ENCODE results near the gene KLK8.

Gene KLK8

DNA sequence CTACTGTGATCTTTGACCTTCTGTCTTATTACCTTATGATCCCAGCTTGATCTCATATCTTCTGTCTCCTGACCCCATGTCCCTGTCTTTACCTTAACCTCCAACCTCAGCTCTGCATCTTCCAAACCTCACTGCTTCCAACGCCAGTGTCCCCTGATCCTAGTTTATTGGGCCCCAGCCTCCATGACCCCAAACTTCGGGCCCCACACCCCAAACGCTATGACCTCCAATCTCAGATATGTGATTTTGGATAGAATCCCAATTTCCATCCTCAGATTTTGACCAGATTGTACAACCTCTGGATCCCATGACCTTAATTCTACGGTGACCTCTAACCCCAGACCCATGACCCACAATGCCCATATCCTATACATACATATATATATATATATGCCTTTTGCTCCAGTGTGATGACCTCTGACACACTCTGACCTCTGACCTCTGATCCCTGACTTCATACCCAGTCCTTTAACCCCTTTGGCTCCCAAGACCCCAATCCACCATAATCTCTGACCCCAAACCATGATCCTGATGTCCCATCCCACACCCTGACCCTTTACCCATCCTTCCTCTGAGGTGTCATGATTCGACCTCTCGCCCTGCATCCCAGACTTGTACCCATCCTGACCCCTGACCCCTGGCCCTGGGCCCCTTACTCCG lies 29.9 kb upstream of the KLK8 start:
- WGBS, 2 donors (ENCODE audit: extremely low coverage in 2 of 2, insufficient read length in 2 of 2, insufficient replicate concordance in 1 of 2): no CpG with 5 or more reads among the region's 7 CpGs

GRCh38 chr19:51030631-51031030 lies 29.2 kb upstream of the KLK8 start:
- no peak overlapping the region for H2BK12ac ChIP-seq (ENCODE audit: low read length)
- H2BK5ac ChIP-seq (ENCODE audit: low read length): no peak overlapping the region
- no peaks in the 10 kb centered on the region for H3K36me3 ChIP-seq (replicated peaks in 1 of 2; ENCODE audit: control insufficient read depth in 2 of 2, insufficient read depth in 2 of 2, low read length in 2 of 2)
- peak overlapping the region; percentile 70 for H3K18ac ChIP-seq (ENCODE audit: low read length)
- H4K8ac ChIP-seq (ENCODE audit: low read depth, low read length): peak overlapping the region; percentile 23
- H3K4ac ChIP-seq (ENCODE audit: low read length): no peak overlapping the region
- peaks cover 0 to 23% (median 0%) of the 10 kb centered on the region in 3 experiments for H3K27me3 ChIP-seq (ENCODE audit: control insufficient read depth in 3 of 3, insufficient read depth in 3 of 3, low read depth in 1 of 3, low read length in 3 of 3)
- no peak overlapping the region for H3K4me3 ChIP-seq (ENCODE audit: low read length in 2 of 2)
- no peak overlapping the region for H3K27ac ChIP-seq (replicated peaks; ENCODE audit: low read length)
- peak overlapping the region; percentile 60 for H3K9ac ChIP-seq (ENCODE audit: low read depth, low read length, poor library complexity)
- H3K4me1 ChIP-seq (ENCODE audit: control insufficient read depth in 2 of 2, insufficient read depth in 1 of 2, low read depth in 1 of 2, low read length in 2 of 2): peaks cover 0 to 9% of the 10 kb centered on the region in 2 donors
- H3K14ac ChIP-seq (ENCODE audit: low read length): peak overlapping the region; percentile 75
- H2AFZ ChIP-seq (ENCODE audit: low read length): no peak overlapping the region
- H3K23ac ChIP-seq (ENCODE audit: low read depth, low read length, poor library complexity): no peak overlapping the region
- no peak overlapping the region for H4K91ac ChIP-seq (ENCODE audit: low read depth, low read length, poor library complexity)
- H3K9me3 ChIP-seq (replicated peaks in 1 of 2; ENCODE audit: control insufficient read depth in 2 of 2, insufficient read depth in 1 of 2, low read depth in 1 of 2, low read length in 2 of 2): peaks cover 0 to 2% of the 10 kb centered on the region in 2 donors
- no peak for DNase-seq (ENCODE audit: low spot score)
- H3K79me1 ChIP-seq (ENCODE audit: low read depth, low read length): peaks cover 1% of the 10 kb centered on the region
- H2BK15ac ChIP-seq (ENCODE audit: low read length): no peak overlapping the region
- no peak overlapping the region for H2BK120ac ChIP-seq (ENCODE audit: low read depth, low read length)
- H3K4me2 ChIP-seq (ENCODE audit: insufficient read depth, low read length, poor library complexity, severe bottlenecking): no peak overlapping the region
- H2AK5ac ChIP-seq (ENCODE audit: low read depth, low read length): no peak overlapping the region
- WGBS, 2 donors (ENCODE audit: extremely low coverage in 2 of 2, insufficient read length in 2 of 2, insufficient replicate concordance in 1 of 2): no CpG with 5 or more reads among the region's 13 CpGs

More for the DNA sequence above, 29.9 kb upstream of the KLK8 start:
- peaks cover 0 to 16% (median 0%) of the 10 kb centered on the region in 3 experiments for H3K27me3 ChIP-seq (ENCODE audit: control insufficient read depth in 3 of 3, insufficient read depth in 3 of 3, low read depth in 1 of 3, low read length in 3 of 3)
- H3K4ac ChIP-seq (ENCODE audit: low read length): no peak overlapping the region
- H2AK5ac ChIP-seq (ENCODE audit: low read depth, low read length): no peak overlapping the region
- no peak overlapping the region for H2BK120ac ChIP-seq (ENCODE audit: low read depth, low read length)
- H3K14ac ChIP-seq (ENCODE audit: low read length): peak overlapping the region; percentile 86
- no peak overlapping the region for H3K9ac ChIP-seq (ENCODE audit: low read depth, low read length, poor library complexity)
- H3K36me3 ChIP-seq (replicated peaks in 1 of 2; ENCODE audit: control insufficient read depth in 2 of 2, insufficient read depth in 2 of 2, low read length in 2 of 2): no peaks in the 10 kb centered on the region
- peak overlapping the region; percentile 94 for H3K23ac ChIP-seq (ENCODE audit: low read depth, low read length, poor library complexity)
- peak overlapping the region; percentile 67 for H2BK12ac ChIP-seq (ENCODE audit: low read length)
- H4K8ac ChIP-seq (ENCODE audit: low read depth, low read length): no peak overlapping the region
- no peak overlapping the region for H3K4me3 ChIP-seq (ENCODE audit: low read length in 2 of 2)
- no peak for DNase-seq (ENCODE audit: low spot score)
- peaks cover 0 to 2% of the 10 kb centered on the region in 2 donors for H3K9me3 ChIP-seq (replicated peaks in 1 of 2; ENCODE audit: control insufficient read depth in 2 of 2, insufficient read depth in 1 of 2, low read depth in 1 of 2, low read length in 2 of 2)
- no peak overlapping the region for H2BK15ac ChIP-seq (ENCODE audit: low read length)
- no peak overlapping the region for H3K27ac ChIP-seq (replicated peaks; ENCODE audit: low read length)
- peak overlapping the region; percentile 62 for H3K18ac ChIP-seq (ENCODE audit: low read length)
- no peak overlapping the region for H2AFZ ChIP-seq (ENCODE audit: low read length)
- no peak overlapping the region for H3K4me2 ChIP-seq (ENCODE audit: insufficient read depth, low read length, poor library complexity, severe bottlenecking)
- peaks cover 0 to 2% of the 10 kb centered on the region in 2 donors for H3K4me1 ChIP-seq (ENCODE audit: control insufficient read depth in 2 of 2, insufficient read depth in 1 of 2, low read depth in 1 of 2, low read length in 2 of 2)
- no peak overlapping the region for H2BK5ac ChIP-seq (ENCODE audit: low read length)
- no peak overlapping the region for H4K91ac ChIP-seq (ENCODE audit: low read depth, low read length, poor library complexity)
- no peaks in the 10 kb centered on the region for H3K79me1 ChIP-seq (ENCODE audit: low read depth, low read length)

DNA sequence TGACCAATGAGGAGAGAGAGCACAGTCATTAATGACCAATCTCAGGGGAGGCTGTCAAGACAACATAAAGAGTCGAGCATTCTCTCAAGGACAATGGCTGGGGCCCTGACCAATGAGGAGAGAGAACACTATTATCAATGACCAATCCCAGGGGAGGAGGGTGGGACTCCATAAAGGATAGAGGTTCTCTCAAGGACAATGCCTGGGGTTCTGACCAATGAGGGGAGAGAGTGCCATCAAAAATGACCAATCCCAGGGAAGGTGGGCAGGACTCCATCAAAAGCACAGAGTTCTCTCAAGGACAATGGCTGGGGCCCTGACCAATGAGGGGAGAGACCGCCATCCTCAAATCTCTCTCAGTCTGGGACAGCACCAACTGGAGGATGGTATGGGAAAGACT lies 28.3 kb upstream of the KLK8 start:
- H3K23ac ChIP-seq (ENCODE audit: low read depth, low read length, poor library complexity): no peak overlapping the region
- no peak overlapping the region for H3K4me2 ChIP-seq (ENCODE audit: insufficient read depth, low read length, poor library complexity, severe bottlenecking)
- no peak overlapping the region for H2AK5ac ChIP-seq (ENCODE audit: low read depth, low read length)
- no peak overlapping the region for H4K8ac ChIP-seq (ENCODE audit: low read depth, low read length)
- no peak overlapping the region for H3K27ac ChIP-seq (replicated peaks; ENCODE audit: low read length)
- no peak overlapping the region for H2BK120ac ChIP-seq (ENCODE audit: low read depth, low read length)
- peaks cover 0 to 13% of the 10 kb centered on the region in 2 donors for H3K4me1 ChIP-seq (ENCODE audit: control insufficient read depth in 2 of 2, insufficient read depth in 1 of 2, low read depth in 1 of 2, low read length in 2 of 2)
- H3K4ac ChIP-seq (ENCODE audit: low read length): no peak overlapping the region
- H3K27me3 ChIP-seq (ENCODE audit: control insufficient read depth in 3 of 3, insufficient read depth in 3 of 3, low read depth in 1 of 3, low read length in 3 of 3): peaks cover 0 to 29% (median 0%) of the 10 kb centered on the region in 3 experiments
- H2BK5ac ChIP-seq (ENCODE audit: low read length): no peak overlapping the region
- no peak overlapping the region for H3K9ac ChIP-seq (ENCODE audit: low read depth, low read length, poor library complexity)
- H3K4me3 ChIP-seq (ENCODE audit: low read length in 2 of 2): no peak overlapping the region
- H3K18ac ChIP-seq (ENCODE audit: low read length): no peak overlapping the region
- no peak overlapping the region for H2BK12ac ChIP-seq (ENCODE audit: low read length)
- WGBS, 2 donors (ENCODE audit: extremely low coverage in 2 of 2, insufficient read length in 2 of 2, insufficient replicate concordance in 1 of 2): no CpG with 5 or more reads among the region's 2 CpGs
- no peak overlapping the region for H2AFZ ChIP-seq (ENCODE audit: low read length)
- no peak for DNase-seq (ENCODE audit: low spot score)
- no peak overlapping the region for H4K91ac ChIP-seq (ENCODE audit: low read depth, low read length, poor library complexity)
- peaks cover 0 to 2% of the 10 kb centered on the region in 2 donors for H3K9me3 ChIP-seq (replicated peaks in 1 of 2; ENCODE audit: control insufficient read depth in 2 of 2, insufficient read depth in 1 of 2, low read depth in 1 of 2, low read length in 2 of 2)
- H3K79me1 ChIP-seq (ENCODE audit: low read depth, low read length): peaks cover 1% of the 10 kb centered on the region
- H2BK15ac ChIP-seq (ENCODE audit: low read length): no peak overlapping the region
- H3K36me3 ChIP-seq (replicated peaks in 1 of 2; ENCODE audit: control insufficient read depth in 2 of 2, insufficient read depth in 2 of 2, low read length in 2 of 2): no peaks in the 10 kb centered on the region
- no peak overlapping the region for H3K14ac ChIP-seq (ENCODE audit: low read length)

DNA sequence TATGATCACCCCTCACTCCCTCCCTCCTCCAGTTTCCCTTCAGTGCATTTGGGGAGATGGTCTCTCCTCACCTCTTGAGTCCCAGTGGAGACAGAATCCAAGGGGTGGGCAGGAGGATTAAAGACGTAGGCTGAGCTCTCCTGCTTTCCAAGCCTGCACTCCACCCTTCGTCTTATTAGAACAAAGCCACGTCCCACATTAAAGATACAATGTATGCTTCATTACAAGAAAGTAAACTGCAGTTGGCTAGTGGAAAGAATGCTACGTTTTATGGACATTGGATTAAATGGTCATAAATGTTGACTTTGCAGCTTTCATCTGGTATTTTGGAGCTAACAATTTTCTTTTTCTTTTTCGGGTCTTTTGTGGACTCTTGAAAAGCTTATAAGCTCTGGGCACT lies 26.5 kb upstream of the KLK8 start:
- H4K91ac ChIP-seq (ENCODE audit: low read depth, low read length, poor library complexity): no peak overlapping the region
- H3K27me3 ChIP-seq (ENCODE audit: control insufficient read depth in 3 of 3, insufficient read depth in 3 of 3, low read depth in 1 of 3, low read length in 3 of 3): peaks cover 0 to 43% (median 0%) of the 10 kb centered on the region in 3 experiments
- H3K79me1 ChIP-seq (ENCODE audit: low read depth, low read length): peaks cover 1% of the 10 kb centered on the region
- no peak overlapping the region for H3K14ac ChIP-seq (ENCODE audit: low read length)
- H3K4me1 ChIP-seq (ENCODE audit: control insufficient read depth in 2 of 2, insufficient read depth in 1 of 2, low read depth in 1 of 2, low read length in 2 of 2): peaks cover 0 to 13% of the 10 kb centered on the region in 2 donors
- H2AFZ ChIP-seq (ENCODE audit: low read length): no peak overlapping the region
- H3K18ac ChIP-seq (ENCODE audit: low read length): no peak overlapping the region
- H2AK5ac ChIP-seq (ENCODE audit: low read depth, low read length): peak overlapping the region; percentile 51
- H3K9me3 ChIP-seq (replicated peaks in 1 of 2; ENCODE audit: control insufficient read depth in 2 of 2, insufficient read depth in 1 of 2, low read depth in 1 of 2, low read length in 2 of 2): peaks cover 0 to 2% of the 10 kb centered on the region in 2 donors
- H3K4me3 ChIP-seq (ENCODE audit: low read length in 2 of 2): no peak overlapping the region
- H3K4me2 ChIP-seq (ENCODE audit: insufficient read depth, low read length, poor library complexity, severe bottlenecking): no peak overlapping the region
- no peak overlapping the region for H4K8ac ChIP-seq (ENCODE audit: low read depth, low read length)
- no peak overlapping the region for H3K9ac ChIP-seq (ENCODE audit: low read depth, low read length, poor library complexity)
- H3K36me3 ChIP-seq (replicated peaks in 1 of 2; ENCODE audit: control insufficient read depth in 2 of 2, insufficient read depth in 2 of 2, low read length in 2 of 2): no peaks in the 10 kb centered on the region
- H3K27ac ChIP-seq (replicated peaks; ENCODE audit: low read length): no peak overlapping the region
- no peak for DNase-seq (ENCODE audit: low spot score)
- no peak overlapping the region for H3K4ac ChIP-seq (ENCODE audit: low read length)
- no peak overlapping the region for H2BK15ac ChIP-seq (ENCODE audit: low read length)
- H2BK5ac ChIP-seq (ENCODE audit: low read length): no peak overlapping the region
- no peak overlapping the region for H2BK120ac ChIP-seq (ENCODE audit: low read depth, low read length)
- no peak overlapping the region for H2BK12ac ChIP-seq (ENCODE audit: low read length)
- no CpG with 5 or more reads among the region's 5 CpGs for WGBS, 2 donors (ENCODE audit: extremely low coverage in 2 of 2, insufficient read length in 2 of 2, insufficient replicate concordance in 1 of 2)
- H3K23ac ChIP-seq (ENCODE audit: low read depth, low read length, poor library complexity): no peak overlapping the region
